IPS DF 4.7 (cell line): ENCODE data around the gene FBXL12.
"Not testable (repeated sequence)": the region's sequence is repeated elsewhere in the genome, so short reads cannot be mapped to it uniquely, and the experiment has no call there.

Experiments used
- DNase-seq: peaks from one replicate; pipeline ENCODE4 v3.0.0-alpha.2; 2013; ENCODE audit warnings: low spot score; ENCODE audit errors: extremely low read depth

Gene FBXL12

GRCh38 chr19:9838324-9838723 lies 19.4 kb upstream of the FBXL12 start:
- no peak for DNase-seq

- DNase-seq = no peak
Observed at GRCh38 chr19:9836021-9836420, 17.1 kb upstream of the FBXL12 start.

GRCh38 chr19:9835507-9835949 lies 16.6 kb upstream of the FBXL12 start:
- no peak for DNase-seq

- DNase-seq = no peak
Observed at GRCh38 chr19:9834726-9835506, 16.0 kb upstream of the FBXL12 start, which contains the start of gene PIN1. TSS of gene PIN1 (plus strand) at chr19:9835318. CDS start at chr19:9835345, 27 bp downstream.

- no peak for DNase-seq
Observed at GRCh38 chr19:9834307-9834725, 15.4 kb upstream of the FBXL12 start.

GRCh38 chr19:9828551-9829063 lies 9.7 kb upstream of the FBXL12 start:
- no peak for DNase-seq

- no peak for DNase-seq
Observed at GRCh38 chr19:9827289-9828238, 8.7 kb upstream of the FBXL12 start, which contains the start of gene UBL5. TSS of gene UBL5 (plus strand) at chr19:9827918. CDS start at chr19:9828338, 420 bp downstream.

GRCh38 chr19:9823816-9824215 lies 4.9 kb upstream of the FBXL12 start:
- DNase-seq = no peak

- not testable (repeated sequence) for DNase-seq
Observed at GRCh38 chr19:9820034-9820433, 1.2 kb upstream of the FBXL12 start.

GRCh38 chr19:9819596-9819909 lies 674 bp upstream of the FBXL12 start:
- peak; percentile 84 for DNase-seq

GRCh38 chr19:9818175-9818733 lies 625 bp downstream of the FBXL12 start:
- DNase-seq = no peak

- DNase-seq = no peak
Observed at GRCh38 chr19:9811139-9811538, 7.7 kb downstream of the FBXL12 start.

GRCh38 chr19:9808855-9809824 lies 9.7 kb downstream of the FBXL12 start:
- no peak for DNase-seq

- DNase-seq = no peak
Observed at GRCh38 chr19:9806803-9807202, 12.1 kb downstream of the FBXL12 start.

GRCh38 chr19:9801976-9802375 lies 16.9 kb downstream of the FBXL12 start:
- no peak for DNase-seq

GRCh38 chr19:9799162-9799561 lies 19.7 kb downstream of the FBXL12 start:
- DNase-seq = no peak

GRCh38 chr19:9797871-9798270 lies 21.0 kb downstream of the FBXL12 start:
- DNase-seq = no peak

- peak; percentile 86 for DNase-seq
Observed at GRCh38 chr19:9796113-9796773, 22.6 kb downstream of the FBXL12 start.

- DNase-seq = no peak
Observed at GRCh38 chr19:9793071-9793591, 25.7 kb downstream of the FBXL12 start.
